ENCODE measurements around the gene NAT16.

The NAT16 gene

GRCh38 chr7:101169110-101169837 lies 10.8 kb downstream of the NAT16 start:
- Mint-ChIP-seq H3K4me3 (no peak overlapping the region), H3K27me3 (ENCODE audit: low read depth, poor library complexity) (peaks cover 100% of the 10 kb centered on the region), H3K36me3 (ENCODE audit: low read depth) (no peaks in the 10 kb centered on the region), H3K9me3 (no peaks in the 10 kb centered on the region), H3K27ac (no peak overlapping the region), H3K4me1 (peaks cover 81% of the 10 kb centered on the region)
- no peak for DNase-seq
- TF ChIP-seq CTCF (IDR thresholded peaks at IDR 0.05): no peak

GRCh38 chr7:101168412-101169049 lies 11.6 kb downstream of the NAT16 start:
- H3K36me3 Mint-ChIP-seq (ENCODE audit: low read depth): no peaks in the 10 kb centered on the region
- peak overlapping the region; percentile 47 for H3K4me3 Mint-ChIP-seq
- H3K4me1 Mint-ChIP-seq: peaks cover 76% of the 10 kb centered on the region
- no peak for TF ChIP-seq CTCF (IDR thresholded peaks at IDR 0.05)
- H3K27me3 Mint-ChIP-seq (ENCODE audit: low read depth, poor library complexity): peaks cover 97% of the 10 kb centered on the region
- H3K27ac Mint-ChIP-seq: no peak overlapping the region
- no peaks in the 10 kb centered on the region for H3K9me3 Mint-ChIP-seq
- no peak for DNase-seq

GRCh38 chr7:101167645-101168411 lies 12.3 kb downstream of the NAT16 start:
- TF ChIP-seq CTCF (IDR thresholded peaks at IDR 0.05): no peak
- DNase-seq: no peak
- no peaks in the 10 kb centered on the region for H3K36me3 Mint-ChIP-seq (ENCODE audit: low read depth)
- H3K27me3 Mint-ChIP-seq (ENCODE audit: low read depth, poor library complexity): peaks cover 96% of the 10 kb centered on the region
- peak overlapping the region; percentile 71 for H3K4me3 Mint-ChIP-seq
- H3K27ac Mint-ChIP-seq: no peak overlapping the region
- H3K4me1 Mint-ChIP-seq: peaks cover 74% of the 10 kb centered on the region
- H3K9me3 Mint-ChIP-seq: no peaks in the 10 kb centered on the region

- no peak for TF ChIP-seq CTCF (IDR thresholded peaks at IDR 0.05)
- Mint-ChIP-seq H3K36me3 (ENCODE audit: low read depth) (no peaks in the 10 kb centered on the region), H3K4me3 (peak overlapping the region; percentile 71), H3K9me3 (no peaks in the 10 kb centered on the region), H3K27ac (no peak overlapping the region), H3K4me1 (peaks cover 76% of the 10 kb centered on the region), H3K27me3 (ENCODE audit: low read depth, poor library complexity) (peaks cover 93% of the 10 kb centered on the region)
- no peak for DNase-seq
Measured at GRCh38 chr7:101166909-101167644, 13.0 kb downstream of the NAT16 start.

GRCh38 chr7:101166648-101166908 lies 13.5 kb downstream of the NAT16 start:
- H3K36me3 Mint-ChIP-seq (ENCODE audit: low read depth): no peaks in the 10 kb centered on the region
- peak overlapping the region; percentile 71 for H3K4me3 Mint-ChIP-seq

More at GRCh38 chr7:101166648-101166908, 13.5 kb downstream of the NAT16 start:
- peaks cover 73% of the 10 kb centered on the region for H3K4me1 Mint-ChIP-seq
- no peak overlapping the region for H3K27ac Mint-ChIP-seq
- no peak for DNase-seq
- peaks cover 93% of the 10 kb centered on the region for H3K27me3 Mint-ChIP-seq (ENCODE audit: low read depth, poor library complexity)
- no peak for TF ChIP-seq CTCF (IDR thresholded peaks at IDR 0.05)
- H3K9me3 Mint-ChIP-seq: no peaks in the 10 kb centered on the region
